ENCODE data around the gene RESF1. TPM values are rescaled to one million over a fixed set of nuclear protein-coding genes. Genes with fewer than 3 reads are reported as not detected.

Gene RESF1
- total and polyA plus RNA-seq, 2 donors = 29.8 to 93.3 TPM

DNA sequence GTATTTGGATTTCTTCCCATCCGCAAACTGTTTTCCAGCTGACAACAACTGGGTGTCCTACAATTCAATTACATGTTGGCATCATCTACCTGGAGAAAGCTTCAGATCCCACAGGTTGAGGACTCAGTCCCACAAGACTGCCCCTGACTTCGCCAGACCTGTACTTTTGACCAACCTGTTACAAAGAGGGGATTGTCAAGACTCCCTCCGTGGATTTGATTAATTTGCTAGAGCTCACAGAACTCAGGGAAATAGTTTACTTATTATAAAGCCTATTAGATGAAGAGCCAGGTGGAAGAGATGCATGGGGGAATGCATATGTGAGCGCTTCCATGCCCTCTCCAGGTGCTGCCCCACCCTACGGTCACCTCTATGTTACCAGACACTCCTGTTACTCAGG, 14.6 kb downstream of the RESF1 start:
- Histone ChIP-seq H3K4me3 (ENCODE audit: low read depth, low read length) (no peak overlapping the region), H3K36me3 (ENCODE audit: insufficient read depth) (peaks cover 6% of the 10 kb centered on the region), H3K27ac (ENCODE audit: low read depth) (no peak overlapping the region), H3K4me1 (ENCODE audit: insufficient read depth) (no peaks in the 10 kb centered on the region)
- WGBS = 98% methylated on average over 5 of the region's 5 CpGs
- no peak for DNase-seq (ENCODE audit: extremely low spot score)

GRCh38 chr12:31974673-31975072, 15.5 kb downstream of the RESF1 start:
- Histone ChIP-seq H3K27ac (ENCODE audit: low read depth) (no peak overlapping the region), H3K4me3 (ENCODE audit: low read depth, low read length) (no peak overlapping the region), H3K4me1 (ENCODE audit: insufficient read depth) (no peaks in the 10 kb centered on the region), H3K36me3 (ENCODE audit: insufficient read depth) (peaks cover 4% of the 10 kb centered on the region)
- WGBS = 89% methylated on average over 5 of the region's 5 CpGs
- no peak for DNase-seq (ENCODE audit: extremely low spot score)

- Histone ChIP-seq H3K4me3 (ENCODE audit: low read depth, low read length) (no peak overlapping the region), H3K4me1 (ENCODE audit: insufficient read depth) (no peaks in the 10 kb centered on the region), H3K36me3 (ENCODE audit: insufficient read depth) (peaks cover 11% of the 10 kb centered on the region), H3K27ac (ENCODE audit: low read depth) (no peak overlapping the region)
- DNase-seq (ENCODE audit: extremely low spot score) = no peak
- WGBS = 89% methylated on average over 13 of the region's 13 CpGs
Observed at GRCh38 chr12:31984806-31985591, 25.8 kb downstream of the RESF1 start.

GRCh38 chr12:31985832-31986231, 26.6 kb downstream of the RESF1 start:
- Histone ChIP-seq H3K4me3 (ENCODE audit: low read depth, low read length) (no peak overlapping the region), H3K36me3 (ENCODE audit: insufficient read depth) (peaks cover 8% of the 10 kb centered on the region), H3K27ac (ENCODE audit: low read depth) (no peak overlapping the region), H3K4me1 (ENCODE audit: insufficient read depth) (no peaks in the 10 kb centered on the region)
- 89% methylated on average over 4 of the region's 4 CpGs for WGBS
- no peak for DNase-seq (ENCODE audit: extremely low spot score)

DNA sequence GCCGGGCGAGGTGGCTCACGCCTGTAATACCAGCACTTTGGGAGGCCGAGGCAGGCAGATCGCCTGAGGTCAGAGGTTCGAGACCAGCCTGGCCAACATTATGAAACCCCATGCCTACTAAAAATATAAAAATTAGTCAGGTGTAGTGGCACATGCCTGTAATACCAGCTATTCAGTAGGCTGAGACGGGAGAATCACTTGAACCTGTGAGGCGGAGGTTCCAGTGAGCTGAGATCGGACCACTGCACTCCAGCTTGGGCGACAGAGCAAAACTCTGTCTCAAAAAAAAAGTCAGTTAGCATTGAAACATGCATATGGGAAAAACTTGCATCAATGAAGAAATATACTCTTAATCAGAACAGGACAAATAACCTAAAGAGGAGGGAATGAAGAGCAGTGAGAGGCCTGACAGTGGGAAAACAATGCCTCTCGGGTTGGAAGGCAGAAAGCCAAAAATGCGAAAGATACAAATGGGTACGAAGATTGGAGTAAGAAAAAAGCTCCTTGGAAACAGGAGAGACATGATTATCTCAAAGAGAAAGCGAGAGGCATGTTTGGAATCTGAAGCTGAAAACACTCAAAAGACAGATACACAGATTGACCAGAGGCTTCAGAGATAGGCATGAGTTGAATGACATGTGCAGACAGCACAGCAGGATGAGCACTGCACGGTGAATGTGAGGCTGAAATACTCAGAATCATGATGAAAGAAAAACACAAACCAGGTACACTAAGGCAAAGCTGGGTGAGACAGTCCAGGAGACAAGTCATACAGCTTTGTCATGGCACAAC, 30.6 kb downstream of the RESF1 start:
- 91% methylated on average over 15 of the region's 15 CpGs for WGBS
- peaks cover 3% of the 10 kb centered on the region for H3K36me3 ChIP-seq (ENCODE audit: insufficient read depth)
- H3K27ac ChIP-seq (ENCODE audit: low read depth) = no peak overlapping the region
- DNase-seq (ENCODE audit: extremely low spot score) = no peak
- no peaks in the 10 kb centered on the region for H3K4me1 ChIP-seq (ENCODE audit: insufficient read depth)
- H3K4me3 ChIP-seq (ENCODE audit: low read depth, low read length) = no peak overlapping the region

DNA sequence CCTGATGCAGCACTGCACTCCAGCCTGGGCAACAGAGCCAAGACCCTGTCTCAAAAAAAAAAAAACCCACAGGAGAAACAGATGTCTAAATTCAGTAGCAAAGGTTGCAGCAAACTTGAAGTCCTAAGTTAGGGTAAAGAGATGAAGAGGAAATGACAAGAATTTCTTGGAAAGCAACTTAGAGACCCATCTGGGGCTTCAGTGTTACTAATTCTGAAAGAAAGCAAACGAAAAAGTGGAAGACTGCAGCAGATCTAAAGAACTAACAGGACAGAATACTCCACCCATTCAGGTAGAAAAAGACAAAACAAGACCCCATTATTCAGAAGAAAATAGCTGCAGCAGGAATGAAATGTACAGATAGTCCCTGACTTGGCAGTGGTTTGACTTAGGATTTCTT, 31.9 kb downstream of the RESF1 start:
- Histone ChIP-seq H3K4me1 (ENCODE audit: insufficient read depth) (no peaks in the 10 kb centered on the region), H3K27ac (ENCODE audit: low read depth) (no peak overlapping the region), H3K4me3 (ENCODE audit: low read depth, low read length) (no peak overlapping the region), H3K36me3 (ENCODE audit: insufficient read depth) (peaks cover 3% of the 10 kb centered on the region)
- DNase-seq (ENCODE audit: extremely low spot score) = no peak
- WGBS = 78% methylated on average over 1 of the region's 1 CpG

DNA sequence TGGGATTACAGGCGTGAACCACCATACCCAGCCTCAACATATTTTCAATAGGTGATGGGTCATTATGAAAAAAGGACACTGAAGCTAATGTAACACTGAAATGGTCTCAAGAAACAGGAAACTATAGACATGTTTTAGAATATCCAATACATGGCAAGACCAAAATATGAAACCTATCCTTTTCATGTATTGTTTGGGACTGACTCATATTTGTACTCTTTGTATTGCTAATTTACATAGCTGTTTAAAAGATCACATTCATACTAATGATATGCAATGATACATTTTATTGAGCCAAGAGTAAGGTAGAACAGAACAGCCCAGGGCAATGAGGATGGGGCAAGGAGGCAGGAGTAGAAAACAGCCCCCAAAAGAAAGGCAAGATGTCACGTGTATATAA, 32.6 kb downstream of the RESF1 start:
- no peak overlapping the region for H3K4me3 ChIP-seq (ENCODE audit: low read depth, low read length)
- no peak for DNase-seq (ENCODE audit: extremely low spot score)
- H3K4me1 ChIP-seq (ENCODE audit: insufficient read depth) = no peaks in the 10 kb centered on the region
- H3K36me3 ChIP-seq (ENCODE audit: insufficient read depth) = peaks cover 3% of the 10 kb centered on the region
- H3K27ac ChIP-seq (ENCODE audit: low read depth) = no peak overlapping the region
- WGBS = 94% methylated on average over 2 of the region's 2 CpGs

- Histone ChIP-seq H3K4me3 (ENCODE audit: low read depth, low read length) (no peak overlapping the region), H3K27ac (ENCODE audit: low read depth) (no peak overlapping the region), H3K36me3 (ENCODE audit: insufficient read depth) (peaks cover 5% of the 10 kb centered on the region), H3K4me1 (ENCODE audit: insufficient read depth) (no peaks in the 10 kb centered on the region)
- DNase-seq (ENCODE audit: extremely low spot score) = no peak
- 99% methylated on average over 6 of the region's 6 CpGs for WGBS
Observed at GRCh38 chr12:31999692-32000091, 40.5 kb downstream of the RESF1 start.

GRCh38 chr12:32000373-32001005, 41.3 kb downstream of the RESF1 start:
- Histone ChIP-seq H3K27ac (ENCODE audit: low read depth) (no peak overlapping the region), H3K4me3 (ENCODE audit: low read depth, low read length) (no peak overlapping the region), H3K4me1 (ENCODE audit: insufficient read depth) (no peaks in the 10 kb centered on the region), H3K36me3 (ENCODE audit: insufficient read depth) (peaks cover 5% of the 10 kb centered on the region)
- DNase-seq (ENCODE audit: extremely low spot score) = no peak
- 90% methylated on average over 7 of the region's 7 CpGs for WGBS

- DNase-seq (ENCODE audit: extremely low spot score) = no peak
- no peak overlapping the region for H3K27ac ChIP-seq (ENCODE audit: low read depth)
- no peak overlapping the region for H3K4me3 ChIP-seq (ENCODE audit: low read depth, low read length)
- 40% methylated on average over 1 of the region's 1 CpG for WGBS
- peaks cover 3% of the 10 kb centered on the region for H3K36me3 ChIP-seq (ENCODE audit: insufficient read depth)
- H3K4me1 ChIP-seq (ENCODE audit: insufficient read depth) = no peaks in the 10 kb centered on the region
Observed at GRCh38 chr12:32002848-32003493, 43.8 kb downstream of the RESF1 start.

DNA sequence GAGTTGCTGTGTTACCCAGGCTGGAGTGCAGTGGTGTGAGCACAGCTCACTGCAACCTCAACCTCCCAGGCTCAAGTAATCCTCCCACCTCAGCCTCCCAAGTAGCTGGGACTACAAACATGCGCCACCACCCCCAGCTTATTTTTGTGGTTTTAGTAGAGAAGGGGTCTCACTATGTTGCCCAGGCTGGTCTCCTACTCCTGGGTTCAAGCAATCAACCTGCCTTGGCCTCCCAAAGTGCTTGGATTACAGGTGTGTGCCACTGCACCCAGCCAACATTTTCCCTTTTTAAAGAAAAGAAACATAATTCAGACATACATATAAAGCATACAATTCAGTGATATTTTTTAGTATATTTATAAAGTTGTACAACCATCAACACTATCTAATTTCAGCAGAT, 44.4 kb downstream of the RESF1 start:
- 96% methylated on average over 1 of the region's 1 CpG for WGBS
- Histone ChIP-seq H3K4me3 (ENCODE audit: low read depth, low read length) (no peak overlapping the region), H3K4me1 (ENCODE audit: insufficient read depth) (no peaks in the 10 kb centered on the region), H3K27ac (ENCODE audit: low read depth) (no peak overlapping the region), H3K36me3 (ENCODE audit: insufficient read depth) (peaks cover 3% of the 10 kb centered on the region)
- DNase-seq (ENCODE audit: extremely low spot score) = no peak

- H3K4me3 ChIP-seq (ENCODE audit: low read depth, low read length) = no peak overlapping the region
- H3K27ac ChIP-seq (ENCODE audit: low read depth) = no peak overlapping the region
- H3K36me3 ChIP-seq (ENCODE audit: insufficient read depth) = peaks cover 2% of the 10 kb centered on the region
- H3K4me1 ChIP-seq (ENCODE audit: insufficient read depth) = no peaks in the 10 kb centered on the region
- 39% methylated on average over 11 of the region's 11 CpGs for whole genome bisulfite sequencing
- no peak for DNase-seq (ENCODE audit: extremely low spot score)
Observed at GRCh38 chr12:32005496-32006125, 46.4 kb downstream of the RESF1 start.
